Vagina (tissue), 2 donors: Measurements from ENCODE around the gene MGA.

ENCODE experiments used
- POLR2A ChIP-seq, 2 donors: fragments of 450-650 bp; IDR thresholded peaks; one replicate each; pipeline ENCODE4 v1.6.1; 2017; ENCODE audit warnings: antibody characterized with exemption in 2 of 2, mild to moderate bottlenecking in 2 of 2, moderate library complexity in 2 of 2
- POLR2AphosphoS5 ChIP-seq, 2 donors: sonication (generic); formaldehyde crosslinking; IDR thresholded peaks; one replicate each; pipeline ENCODE4 v1.9.0; 2017; ENCODE audit warnings: antibody characterized with exemption in 2 of 2, mild to moderate bottlenecking in 2 of 2, low read depth in 1 of 2; ENCODE audit not compliant: insufficient read depth in 1 of 2
- TF ChIP-seq, protein P1 (sequence below), 3 experiments: fragments of 450-650 bp in 2 of 3; fragments of 200-600 bp in 1 of 3; sonication (generic) in 1 of 3; IDR thresholded peaks; one replicate each; pipeline ENCODE4 v1.5.1; 2017 to 2019; ENCODE audit warnings: antibody characterized with exemption in 3 of 3, mild to moderate bottlenecking in 2 of 3, moderate library complexity in 2 of 3

GRCh38 chr15:41780266-41780665 lies 120.1 kb downstream of the MGA start:
- no peak for TF ChIP-seq POLR2AphosphoS5 (IDR thresholded peaks at IDR 0.05; ENCODE audit: insufficient read depth in 1 of 2, low read depth in 1 of 2)
- TF ChIP-seq, protein P1, sequence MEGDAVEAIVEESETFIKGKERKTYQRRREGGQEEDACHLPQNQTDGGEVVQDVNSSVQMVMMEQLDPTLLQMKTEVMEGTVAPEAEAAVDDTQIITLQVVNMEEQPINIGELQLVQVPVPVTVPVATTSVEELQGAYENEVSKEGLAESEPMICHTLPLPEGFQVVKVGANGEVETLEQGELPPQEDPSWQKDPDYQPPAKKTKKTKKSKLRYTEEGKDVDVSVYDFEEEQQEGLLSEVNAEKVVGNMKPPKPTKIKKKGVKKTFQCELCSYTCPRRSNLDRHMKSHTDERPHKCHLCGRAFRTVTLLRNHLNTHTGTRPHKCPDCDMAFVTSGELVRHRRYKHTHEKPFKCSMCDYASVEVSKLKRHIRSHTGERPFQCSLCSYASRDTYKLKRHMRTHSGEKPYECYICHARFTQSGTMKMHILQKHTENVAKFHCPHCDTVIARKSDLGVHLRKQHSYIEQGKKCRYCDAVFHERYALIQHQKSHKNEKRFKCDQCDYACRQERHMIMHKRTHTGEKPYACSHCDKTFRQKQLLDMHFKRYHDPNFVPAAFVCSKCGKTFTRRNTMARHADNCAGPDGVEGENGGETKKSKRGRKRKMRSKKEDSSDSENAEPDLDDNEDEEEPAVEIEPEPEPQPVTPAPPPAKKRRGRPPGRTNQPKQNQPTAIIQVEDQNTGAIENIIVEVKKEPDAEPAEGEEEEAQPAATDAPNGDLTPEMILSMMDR (IDR thresholded peaks at IDR 0.05) = no peak
- no peak for TF ChIP-seq POLR2A (IDR thresholded peaks at IDR 0.05)
